Thoracic aorta endothelial cell (primary cell): ENCODE data around the gene PLA2G2E. TPM values are rescaled to one million over a fixed set of nuclear protein-coding genes. Genes with fewer than 3 reads are reported as not detected.

Source experiments
- total RNA-seq: library from RNA; depleted of rRNA; stranded (reverse); fragments of >200 nt; gene quantifications from 2 replicates; pipeline ENCODE4 v1.2.3, GENCODE V29; 2012

The PLA2G2E gene, protein sequence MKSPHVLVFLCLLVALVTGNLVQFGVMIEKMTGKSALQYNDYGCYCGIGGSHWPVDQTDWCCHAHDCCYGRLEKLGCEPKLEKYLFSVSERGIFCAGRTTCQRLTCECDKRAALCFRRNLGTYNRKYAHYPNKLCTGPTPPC
- not detected in 2 replicates for total RNA-seq

GRCh38 chr1:19923137-19923952 is at the start of gene PLA2G2E:
Gene PLA2G2E, minus strand, starts transcription at chr1:19923617. Its CDS starts 58 bp downstream, at chr1:19923559.

GRCh38 chr1:19882111-19883071 is 41.0 kb downstream of the PLA2G2E start, which contains the start of gene OTUD3:
Gene OTUD3, plus strand, starts transcription at chr1:19882395. Its CDS starts 119 bp downstream, at chr1:19882514.

Other genes with a start within 250 kb of the PLA2G2E start
- gene TMCO4, start 123.7 kb downstream of the PLA2G2E start, total RNA-seq: 6.0 and 9.6 TPM in 2 replicates
- not detected in 2 replicates for gene RNF186, start 108.3 kb downstream of the PLA2G2E start, total RNA-seq
- gene OTUD3, start 41.2 kb downstream of the PLA2G2E start, total RNA-seq: 7.2 and 8.9 TPM in 2 replicates
- not detected in 2 replicates for gene PLA2G2A, start 56.0 kb upstream of the PLA2G2E start, total RNA-seq
- gene PLA2G5, start 146.6 kb upstream of the PLA2G2E start, total RNA-seq: 0.36 TPM in 1 of 2 replicates, not detected in the other
- not detected in 2 replicates for gene PLA2G2D, start 195.9 kb upstream of the PLA2G2E start, total RNA-seq
- not detected in 2 replicates for gene PLA2G2F, start 215.7 kb upstream of the PLA2G2E start, total RNA-seq